Astrocyte (in vitro differentiated cells and primary cell): Measurements from ENCODE around the gene AGRN.
"Not testable (repeated sequence)": the region's sequence is repeated elsewhere in the genome, so short reads cannot be mapped to it uniquely, and the experiment has no call there.

Source experiments
- CTCF ChIP-seq: IDR thresholded peaks from 2 replicates; pipeline ENCODE4 v1.5.1; 2011; ENCODE audit warnings: low read depth, mild to moderate bottlenecking, inconsistent platforms, low read length, moderate library complexity; ENCODE audit not compliant: insufficient read depth
- EZH2 ChIP-seq: IDR thresholded peaks from 2 replicates; pipeline ENCODE4 v1.6.1; 2012; ENCODE audit warnings: mild to moderate bottlenecking, low read length, inconsistent platforms; ENCODE audit not compliant: insufficient read depth

DNA sequence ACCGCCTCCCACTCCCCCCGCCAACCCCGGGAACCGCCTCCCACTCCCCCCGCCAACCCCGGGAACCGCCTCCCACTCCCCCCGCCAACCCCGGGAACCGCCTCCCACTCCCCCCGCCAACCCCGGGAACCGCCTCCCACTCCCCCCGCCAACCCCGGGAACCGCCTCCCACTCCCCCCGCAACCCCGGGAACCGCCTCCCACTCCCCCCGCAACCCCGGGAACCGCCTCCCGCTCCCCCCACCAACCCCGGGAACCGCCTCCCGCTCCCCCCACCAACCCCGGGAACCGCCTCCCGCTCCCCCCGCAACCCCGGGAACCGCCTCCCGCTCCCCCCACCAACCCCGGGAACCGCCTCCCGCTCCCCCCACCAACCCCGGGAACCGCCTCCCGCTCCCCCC, 43.1 kb upstream of the AGRN start:
- TF ChIP-seq CTCF, EZH2: not testable (repeated sequence)
